B cell (primary cell): ENCODE data around the gene NOTCH4. TPM values are rescaled to one million over a fixed set of nuclear protein-coding genes. Genes with fewer than 3 reads are reported as not detected.

Experiments
- ATAC-seq: fragments of 200-7000 bp; cut with Tn5 transposase; one replicate; pipeline ENCODE4 v1.10.0; 2021; ENCODE audit warnings: low read depth, mild to moderate bottlenecking, moderate number of reproducible peaks, moderate library complexity
- CTCF ChIA-PET: fragments of 350-600 bp; sonication (Branson Sonifier 250); formaldehyde crosslinking; loops from one replicate; lab custom pipeline; 2021; ENCODE audit warnings: antibody characterized with exemption, inconsistent platforms; lab: Charles Lee
- POLR2A ChIA-PET: fragments of 350-600 bp; sonication (Branson Sonifier 250); formaldehyde crosslinking; loops from one replicate; lab custom pipeline; 2021; ENCODE audit warnings: antibody characterized with exemption; lab: Charles Lee
- DNase-seq: peaks from one replicate; pipeline ENCODE4 v3.0.0; 2013
- H2AFZ ChIP-seq: 2 replicates; pipeline ENCODE4 v1.6.1; 2012; ENCODE audit warnings: mild to moderate bottlenecking, low read depth, low read length; ENCODE audit not compliant: insufficient read depth, poor library complexity, severe bottlenecking
- H3K27ac ChIP-seq, 2 donors: 1 replicate in 1 of 2; 2 replicates in 1 of 2; pipeline ENCODE4 v1.5.1; 2012 to 2013; ENCODE audit warnings: low read length in 2 of 2, mild to moderate bottlenecking in 2 of 2, moderate library complexity in 1 of 2
- H3K27me3 ChIP-seq, 4 experiments: fragments of 200-600 bp in 1 of 4; sonication (generic) in 1 of 4; replicated peaks in 1 of 4; 1 replicate in 2 of 4; 2 replicates in 2 of 4; pipeline versions ENCODE4 v1.6.1 to v1.7.0; 2013 to 2016; ENCODE audit warnings: low read length in 3 of 4, mild to moderate bottlenecking in 2 of 4, mixed read lengths in 1 of 4, moderate library complexity in 1 of 4; ENCODE audit not compliant: insufficient read depth in 4 of 4, control insufficient read depth in 3 of 4; ENCODE audit errors: control extremely low read depth in 1 of 4
- H3K36me3 ChIP-seq, 2 experiments: replicated peaks in 1 of 2; 1 replicate in 1 of 2; 2 replicates in 1 of 2; pipeline versions ENCODE4 v1.6.1 to v1.7.1; 2013; ENCODE audit warnings: low read length in 1 of 2; ENCODE audit not compliant: insufficient read depth in 2 of 2, control insufficient read depth in 1 of 2; ENCODE audit errors: control extremely low read depth in 1 of 2, extremely low read depth in 1 of 2
- H3K4me1 ChIP-seq, 2 donors: fragments of 200-600 bp in 1 of 2; sonication (generic) in 1 of 2; 1 replicate in 1 of 2; 2 replicates in 1 of 2; pipeline versions ENCODE4 v1.5.1 to v1.6.1; 2013 to 2017; ENCODE audit warnings: low read length in 2 of 2; ENCODE audit not compliant: control insufficient read depth in 2 of 2, insufficient read depth in 2 of 2
- H3K4me2 ChIP-seq: replicated peaks from 2 replicates; pipeline ENCODE3; 2012; ENCODE audit warnings: mild to moderate bottlenecking, low read depth, low read length; ENCODE audit not compliant: poor library complexity, severe bottlenecking
- H3K4me3 ChIP-seq, 5 experiments: fragments of 200-600 bp in 1 of 5; sonication (generic) in 1 of 5; 1 replicate in 3 of 5; 2 replicates in 2 of 5; pipeline versions ENCODE4 v1.5.1 to v1.7.0; 2011 to 2016; ENCODE audit warnings: low read length in 4 of 5, mild to moderate bottlenecking in 4 of 5, low read depth in 2 of 5, control low read depth in 1 of 5, moderate library complexity in 1 of 5; ENCODE audit not compliant: insufficient read depth in 1 of 5; ENCODE audit errors: control extremely low read depth in 1 of 5, extremely low read depth in 1 of 5
- H3K79me2 ChIP-seq: fragments of 200-600 bp; sonication (generic); one replicate; pipeline ENCODE4 v1.6.0; 2016; ENCODE audit warnings: low read length; ENCODE audit not compliant: control insufficient read depth, insufficient read depth
- H3K9ac ChIP-seq: fragments of 200-600 bp; sonication (generic); 2 replicates; pipeline ENCODE4 v1.6.1; 2017; ENCODE audit warnings: mild to moderate bottlenecking, low read length, moderate library complexity
- H3K9me3 ChIP-seq, 3 donors: one replicate each; pipeline versions ENCODE4 v1.6.1 to v1.7.1; 2013; ENCODE audit warnings: low read length in 2 of 3; ENCODE audit not compliant: control insufficient read depth in 2 of 3, insufficient read depth in 1 of 3; ENCODE audit errors: control extremely low read depth in 1 of 3
- H4K20me1 ChIP-seq: 2 replicates; pipeline ENCODE4 v1.6.0; 2012; ENCODE audit warnings: mild to moderate bottlenecking, low read length; ENCODE audit not compliant: insufficient read depth, control insufficient read depth, poor library complexity, severe bottlenecking
- H3K27ac Mint-ChIP-seq: one replicate; pipeline ENCODE4 v1.8.0; 2021; ENCODE audit warnings: mixed read lengths
- H3K27me3 Mint-ChIP-seq: one replicate; pipeline ENCODE4 v1.8.0; 2021; ENCODE audit warnings: mixed read lengths
- H3K4me1 Mint-ChIP-seq: one replicate; pipeline ENCODE4 v1.8.0; 2021; ENCODE audit warnings: mixed read lengths
- H3K4me3 Mint-ChIP-seq: one replicate; pipeline ENCODE4 v1.8.0; 2021; ENCODE audit warnings: mixed read lengths
- H3K9me3 Mint-ChIP-seq: one replicate; pipeline ENCODE4 v1.8.0; 2022; ENCODE audit warnings: mixed read lengths; ENCODE audit not compliant: insufficient read depth
- EZH2 ChIP-seq: IDR thresholded peaks from 2 replicates; pipeline ENCODE4 v1.6.1; 2012; ENCODE audit warnings: borderline replicate concordance, low read depth, mild to moderate bottlenecking, moderate library complexity, low read length; ENCODE audit not compliant: insufficient read depth, poor library complexity, severe bottlenecking
- WGBS: methylation state at CpG from one replicate; pipeline ENCODE4 v1.1.5; 2013; ENCODE audit warnings: missing lambda C conversion rate; ENCODE audit not compliant: insufficient coverage; 5-methylcytosine and 5-hydroxymethylcytosine counted together
- intact Hi-C: fragments of 100-400 bp; cut with micrococcal nuclease; formaldehyde crosslinking; loops from one replicate; pipeline ENCODE4 v1.10.0; 2022
- polyA plus RNA-seq: library from polyadenylated mRNA; depleted of rRNA; stranded (reverse); fragments of >200 nt; gene quantifications from 2 replicates; pipeline ENCODE4 v1.2.3, GENCODE V29; 2012
- total RNA-seq, 2 donors: library from RNA; stranded (reverse); fragments of 120-200 nt in 1 of 2; gene quantifications; 1 replicate in 1 of 2; 2 replicates in 1 of 2; pipeline versions ENCODE4 v1.2.3 to v1.2.4, GENCODE V29; 2013 to 2022
- TF ChIP-seq, protein P1 (sequence below): fragments of 200-600 bp; IDR thresholded peaks from one replicate; pipeline ENCODE4 v1.8.0; 2022; ENCODE audit warnings: antibody characterized with exemption, mild to moderate bottlenecking

NOTCH4 gene
- total and polyA plus RNA-seq, 2 donors (not counting 1 experiment from before 2014, with no cell fraction given) = 6.3 to 10.3 TPM

DNA sequence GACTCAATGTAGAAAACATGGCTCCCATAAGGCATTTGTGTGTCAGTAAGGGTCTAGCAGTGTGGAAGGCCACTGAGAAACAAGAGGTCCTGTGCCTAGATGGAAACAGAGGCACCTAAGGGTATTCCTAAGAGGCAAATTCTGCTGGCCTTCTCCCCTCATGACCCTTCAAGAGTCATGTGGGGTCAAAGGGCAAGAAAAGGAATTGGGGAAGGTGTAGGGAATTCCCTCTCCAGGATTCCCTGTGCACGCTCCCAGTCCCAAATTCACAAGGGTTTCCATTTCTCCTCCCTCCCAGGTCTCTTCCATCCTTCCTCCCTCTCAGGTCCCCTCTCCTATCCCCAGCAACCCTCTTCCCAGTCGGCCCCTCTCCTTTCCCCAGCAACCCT lies 48.6 kb downstream of the NOTCH4 start:
- Mint-ChIP-seq H3K27ac (peak overlapping the region; percentile 54), H3K4me1 (peaks cover 63% of the 10 kb centered on the region), H3K27me3 (no peaks in the 10 kb centered on the region), H3K4me3 (peak overlapping the region; percentile 97), H3K9me3 (no peaks in the 10 kb centered on the region)
- Histone ChIP-seq H3K4me3 (peak overlapping the region; percentile 34 to 87 (median 82)), H3K27me3 (no peaks in the 10 kb centered on the region), H3K27ac (peak overlapping the region; percentile 97 to 98), H3K9ac (peak overlapping the region; percentile 81), H3K4me1 (peaks cover 34 to 50% of the 10 kb centered on the region in 2 donors), H3K79me2 (peaks cover 25% of the 10 kb centered on the region), H3K9me3 (no peaks in the 10 kb centered on the region), H4K20me1 (no peaks in the 10 kb centered on the region), H3K4me2 (peak overlapping the region; percentile 93), H2AFZ (peak overlapping the region; percentile 86), H3K36me3 (peaks cover 5 to 13% of the 10 kb centered on the region in 2 experiments)
- WGBS = 42% methylated on average over 2 of the region's 2 CpGs
- ATAC-seq = no peak
- no peak for TF ChIP-seq EZH2
- TF ChIP-seq, protein P1, sequence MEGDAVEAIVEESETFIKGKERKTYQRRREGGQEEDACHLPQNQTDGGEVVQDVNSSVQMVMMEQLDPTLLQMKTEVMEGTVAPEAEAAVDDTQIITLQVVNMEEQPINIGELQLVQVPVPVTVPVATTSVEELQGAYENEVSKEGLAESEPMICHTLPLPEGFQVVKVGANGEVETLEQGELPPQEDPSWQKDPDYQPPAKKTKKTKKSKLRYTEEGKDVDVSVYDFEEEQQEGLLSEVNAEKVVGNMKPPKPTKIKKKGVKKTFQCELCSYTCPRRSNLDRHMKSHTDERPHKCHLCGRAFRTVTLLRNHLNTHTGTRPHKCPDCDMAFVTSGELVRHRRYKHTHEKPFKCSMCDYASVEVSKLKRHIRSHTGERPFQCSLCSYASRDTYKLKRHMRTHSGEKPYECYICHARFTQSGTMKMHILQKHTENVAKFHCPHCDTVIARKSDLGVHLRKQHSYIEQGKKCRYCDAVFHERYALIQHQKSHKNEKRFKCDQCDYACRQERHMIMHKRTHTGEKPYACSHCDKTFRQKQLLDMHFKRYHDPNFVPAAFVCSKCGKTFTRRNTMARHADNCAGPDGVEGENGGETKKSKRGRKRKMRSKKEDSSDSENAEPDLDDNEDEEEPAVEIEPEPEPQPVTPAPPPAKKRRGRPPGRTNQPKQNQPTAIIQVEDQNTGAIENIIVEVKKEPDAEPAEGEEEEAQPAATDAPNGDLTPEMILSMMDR = no peak
- ChIA-PET CTCF (no interaction called here), POLR2A (no interaction called here)
- DNase-seq = no peak
- intact Hi-C loops = loop anchor here (5.0 kb wide), 6 partner anchors 218 to 1397 kb away; partner anchors contain the start of genes CSNK2B, HSD17B8, LY6G5B and NELFE

DNA sequence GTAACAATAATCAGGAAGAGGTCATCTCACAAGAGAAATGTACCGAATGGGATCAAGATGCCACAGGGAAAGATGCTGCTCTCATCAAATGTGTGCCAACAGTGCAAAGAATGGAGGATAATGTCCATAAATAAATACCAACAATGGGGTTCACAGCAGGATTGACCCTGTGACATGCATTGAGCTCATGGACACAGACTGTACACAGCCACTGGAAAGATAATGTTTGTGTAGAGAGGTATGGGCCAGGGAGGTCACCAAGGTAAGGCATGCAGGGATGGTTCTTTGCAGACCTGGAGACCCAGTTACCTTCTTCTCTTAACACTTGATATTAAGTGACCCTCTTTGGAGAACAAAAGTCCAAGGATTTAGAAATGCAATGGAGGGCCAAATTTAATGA lies 49.5 kb downstream of the NOTCH4 start:
- ATAC-seq = no peak
- H3K9ac ChIP-seq = no peak overlapping the region
- no peak overlapping the region for H3K4me2 ChIP-seq
- Mint-ChIP-seq H3K27me3 (no peaks in the 10 kb centered on the region), H3K4me3 (peak overlapping the region; percentile 30), H3K4me1 (peaks cover 56% of the 10 kb centered on the region), H3K9me3 (no peaks in the 10 kb centered on the region), H3K27ac (peak overlapping the region; percentile 0)
- H3K27ac ChIP-seq = no peak overlapping the region
- H3K36me3 ChIP-seq = peaks cover 7 to 17% of the 10 kb centered on the region in 2 experiments
- DNase-seq = no peak
- intact Hi-C loops = no loop called here
- H3K27me3 ChIP-seq = no peaks in the 10 kb centered on the region
- no peaks in the 10 kb centered on the region for H3K9me3 ChIP-seq
- peaks cover 32 to 48% of the 10 kb centered on the region in 2 donors for H3K4me1 ChIP-seq
- H3K4me3 ChIP-seq = no peak overlapping the region
- H3K79me2 ChIP-seq = peaks cover 22% of the 10 kb centered on the region
- ChIA-PET POLR2A (no interaction called here), CTCF (no interaction called here)
- H2AFZ ChIP-seq = no peak overlapping the region
- no CpG with 5 or more reads among the region's 1 CpG for WGBS
- H4K20me1 ChIP-seq = no peaks in the 10 kb centered on the region
- no peak for TF ChIP-seq EZH2
- TF ChIP-seq, protein P1 = no peak
